Stimulated activated memory B cell treated with anti-CD40 and anti-IgM and Interleukin-4, amounts not matched to agents 10 μg/mL and 1 μg/mL and 100 μg/mL, for 72 hours (primary cell): Measurements from ENCODE around the gene ACTR3.

Experiments
- ATAC-seq: fragments of 150-1000 bp; cut with Tn5 transposase; 2 replicates; pipeline ENCODE4 v1.10.0; 2021
- H3K27ac Mint-ChIP-seq: one replicate; pipeline ENCODE4 v1.8.0; 2022; ENCODE audit warnings: mild to moderate bottlenecking, mixed read lengths
- H3K27me3 Mint-ChIP-seq: one replicate; pipeline ENCODE4 v1.8.0; 2022; ENCODE audit warnings: mixed read lengths
- H3K36me3 Mint-ChIP-seq: one replicate; pipeline ENCODE4 v1.8.0; 2022; ENCODE audit warnings: mixed read lengths
- H3K4me1 Mint-ChIP-seq: one replicate; pipeline ENCODE4 v1.8.0; 2022; ENCODE audit warnings: mixed read lengths
- H3K4me3 Mint-ChIP-seq: one replicate; pipeline ENCODE4 v1.8.0; 2022; ENCODE audit warnings: mild to moderate bottlenecking, moderate library complexity, mixed read lengths
- H3K9me3 Mint-ChIP-seq: one replicate; pipeline ENCODE4 v1.8.0; 2022; ENCODE audit warnings: mixed read lengths

The ACTR3 gene

GRCh38 chr2:113861740-113862139, 28.1 kb upstream of the ACTR3 start:
- Mint-ChIP-seq H3K27ac (peak overlapping the region; percentile 93), H3K36me3 (peaks cover 7% of the 10 kb centered on the region), H3K4me1 (peaks cover 81% of the 10 kb centered on the region), H3K4me3 (peak overlapping the region; percentile 18), H3K9me3 (peaks cover 4% of the 10 kb centered on the region), H3K27me3 (no peaks in the 10 kb centered on the region)
- ATAC-seq = no peak

GRCh38 chr2:113863144-113863543, 26.7 kb upstream of the ACTR3 start:
- H3K27me3 Mint-ChIP-seq = no peaks in the 10 kb centered on the region
- peak overlapping the region; percentile 93 for H3K27ac Mint-ChIP-seq
- H3K4me3 Mint-ChIP-seq = peak overlapping the region; percentile 29
- H3K36me3 Mint-ChIP-seq = no peaks in the 10 kb centered on the region
- ATAC-seq = peak; percentile 62
- H3K9me3 Mint-ChIP-seq = no peaks in the 10 kb centered on the region
- peaks cover 82% of the 10 kb centered on the region for H3K4me1 Mint-ChIP-seq

- ATAC-seq = no peak
- Mint-ChIP-seq H3K4me1 (peaks cover 48% of the 10 kb centered on the region), H3K4me3 (no peak overlapping the region), H3K36me3 (no peaks in the 10 kb centered on the region), H3K27me3 (no peaks in the 10 kb centered on the region), H3K9me3 (no peaks in the 10 kb centered on the region), H3K27ac (peak overlapping the region; percentile 78)
Observed at GRCh38 chr2:113867571-113867970, 22.3 kb upstream of the ACTR3 start.

GRCh38 chr2:113869253-113869652, 20.6 kb upstream of the ACTR3 start:
- no peaks in the 10 kb centered on the region for H3K27me3 Mint-ChIP-seq
- H3K36me3 Mint-ChIP-seq = peaks cover 10% of the 10 kb centered on the region
- no peak overlapping the region for H3K4me3 Mint-ChIP-seq
- H3K27ac Mint-ChIP-seq = no peak overlapping the region
- no peaks in the 10 kb centered on the region for H3K9me3 Mint-ChIP-seq
- ATAC-seq = no peak
- peaks cover 43% of the 10 kb centered on the region for H3K4me1 Mint-ChIP-seq

GRCh38 chr2:113872201-113872600, 17.7 kb upstream of the ACTR3 start:
- no peak for ATAC-seq
- no peaks in the 10 kb centered on the region for H3K9me3 Mint-ChIP-seq
- peaks cover 11% of the 10 kb centered on the region for H3K36me3 Mint-ChIP-seq
- no peak overlapping the region for H3K27ac Mint-ChIP-seq
- no peak overlapping the region for H3K4me3 Mint-ChIP-seq
- no peaks in the 10 kb centered on the region for H3K27me3 Mint-ChIP-seq
- H3K4me1 Mint-ChIP-seq = peaks cover 30% of the 10 kb centered on the region

- Mint-ChIP-seq H3K9me3 (no peaks in the 10 kb centered on the region), H3K27ac (no peak overlapping the region), H3K4me1 (peaks cover 27% of the 10 kb centered on the region), H3K27me3 (no peaks in the 10 kb centered on the region), H3K4me3 (no peak overlapping the region), H3K36me3 (peaks cover 14% of the 10 kb centered on the region)
- no peak for ATAC-seq
Observed at GRCh38 chr2:113873867-113874266, 16.0 kb upstream of the ACTR3 start.

GRCh38 chr2:113875135-113875534, 14.8 kb upstream of the ACTR3 start:
- Mint-ChIP-seq H3K27ac (no peak overlapping the region), H3K4me3 (no peak overlapping the region), H3K4me1 (peaks cover 31% of the 10 kb centered on the region), H3K9me3 (no peaks in the 10 kb centered on the region), H3K27me3 (no peaks in the 10 kb centered on the region), H3K36me3 (peaks cover 19% of the 10 kb centered on the region)
- no peak for ATAC-seq

- H3K36me3 Mint-ChIP-seq = peaks cover 21% of the 10 kb centered on the region
- no peak overlapping the region for H3K4me3 Mint-ChIP-seq
- H3K27me3 Mint-ChIP-seq = no peaks in the 10 kb centered on the region
- H3K4me1 Mint-ChIP-seq = peaks cover 31% of the 10 kb centered on the region
- no peak for ATAC-seq
- H3K9me3 Mint-ChIP-seq = no peaks in the 10 kb centered on the region
- H3K27ac Mint-ChIP-seq = peak overlapping the region; percentile 66
Observed at GRCh38 chr2:113876503-113877387, 13.1 kb upstream of the ACTR3 start.

GRCh38 chr2:113877711-113878598, 11.9 kb upstream of the ACTR3 start:
- peaks cover 27% of the 10 kb centered on the region for H3K36me3 Mint-ChIP-seq
- H3K27me3 Mint-ChIP-seq = no peaks in the 10 kb centered on the region
- no peak overlapping the region for H3K4me3 Mint-ChIP-seq
- no peaks in the 10 kb centered on the region for H3K9me3 Mint-ChIP-seq
- peaks cover 31% of the 10 kb centered on the region for H3K4me1 Mint-ChIP-seq
- no peak for ATAC-seq
- peak overlapping the region; percentile 66 for H3K27ac Mint-ChIP-seq

GRCh38 chr2:113878743-113879142, 11.1 kb upstream of the ACTR3 start:
- ATAC-seq = no peak
- Mint-ChIP-seq H3K27ac (no peak overlapping the region), H3K4me1 (peaks cover 26% of the 10 kb centered on the region), H3K9me3 (no peaks in the 10 kb centered on the region), H3K4me3 (no peak overlapping the region), H3K27me3 (no peaks in the 10 kb centered on the region), H3K36me3 (peaks cover 26% of the 10 kb centered on the region)

GRCh38 chr2:113879457-113879856, 10.4 kb upstream of the ACTR3 start:
- no peaks in the 10 kb centered on the region for H3K27me3 Mint-ChIP-seq
- H3K4me3 Mint-ChIP-seq = no peak overlapping the region
- peaks cover 20% of the 10 kb centered on the region for H3K4me1 Mint-ChIP-seq
- no peak overlapping the region for H3K27ac Mint-ChIP-seq
- no peaks in the 10 kb centered on the region for H3K9me3 Mint-ChIP-seq
- H3K36me3 Mint-ChIP-seq = peaks cover 20% of the 10 kb centered on the region
- no peak for ATAC-seq

GRCh38 chr2:113886479-113887008, 3.3 kb upstream of the ACTR3 start:
- no peaks in the 10 kb centered on the region for H3K27me3 Mint-ChIP-seq
- peaks cover 49% of the 10 kb centered on the region for H3K4me1 Mint-ChIP-seq
- peak; percentile 80 for ATAC-seq
- H3K4me3 Mint-ChIP-seq = peak overlapping the region; percentile 58
- peak overlapping the region; percentile 98 for H3K27ac Mint-ChIP-seq
- peaks cover 18% of the 10 kb centered on the region for H3K36me3 Mint-ChIP-seq
- H3K9me3 Mint-ChIP-seq = no peaks in the 10 kb centered on the region

- Mint-ChIP-seq H3K27ac (peak overlapping the region; percentile 98), H3K9me3 (no peaks in the 10 kb centered on the region), H3K27me3 (no peaks in the 10 kb centered on the region), H3K36me3 (peaks cover 17% of the 10 kb centered on the region), H3K4me1 (peaks cover 52% of the 10 kb centered on the region), H3K4me3 (peak overlapping the region; percentile 58)
- no peak for ATAC-seq
Observed at GRCh38 chr2:113887009-113887792, 2.7 kb upstream of the ACTR3 start.

GRCh38 chr2:113888641-113889470, 1.0 kb upstream of the ACTR3 start:
- H3K27ac Mint-ChIP-seq = peak overlapping the region; percentile 98
- no peaks in the 10 kb centered on the region for H3K27me3 Mint-ChIP-seq
- ATAC-seq = no peak
- H3K4me3 Mint-ChIP-seq = peak overlapping the region; percentile 99
- peaks cover 27% of the 10 kb centered on the region for H3K36me3 Mint-ChIP-seq
- no peaks in the 10 kb centered on the region for H3K9me3 Mint-ChIP-seq
- peaks cover 69% of the 10 kb centered on the region for H3K4me1 Mint-ChIP-seq
